Measurements from ENCODE around the gene PCDHA1. TPM values are rescaled to one million over a fixed set of nuclear protein-coding genes. Genes with fewer than 3 reads are reported as not detected.

Gene PCDHA1
- total and polyA plus RNA-seq, 2 donors = not detected

- Histone ChIP-seq H3K27me3 (ENCODE audit: control insufficient read depth in 2 of 2, insufficient read depth in 1 of 2, low read length in 1 of 2) (peaks cover 21 to 34% of the 10 kb centered on the region in 2 donors), H3K36me3 (ENCODE audit: control insufficient read depth in 2 of 2, insufficient read depth in 2 of 2, low read length in 1 of 2) (no peaks in the 10 kb centered on the region), H3K4me1 (ENCODE audit: control insufficient read depth in 2 of 2, insufficient read depth in 2 of 2, low read length in 2 of 2) (no peaks in the 10 kb centered on the region), H3K27ac (ENCODE audit: low read depth in 1 of 2, low read length in 1 of 2) (no peak overlapping the region), H3K9me3 (ENCODE audit: control insufficient read depth in 2 of 2, insufficient read depth in 1 of 2, low read length in 1 of 2) (no peaks in the 10 kb centered on the region), H3K4me3 (ENCODE audit: low read length in 2 of 2) (no peak overlapping the region)
- no peak for DNase-seq (ENCODE audit: low read depth in 6 of 9, low spot score in 9 of 9)
Observed at GRCh38 chr5:140969880-140970279, 183.9 kb downstream of the PCDHA1 start.

GRCh38 chr5:140973550-140973949 lies 187.6 kb downstream of the PCDHA1 start:
- no peaks in the 10 kb centered on the region for H3K27me3 ChIP-seq (ENCODE audit: control insufficient read depth in 2 of 2, insufficient read depth in 1 of 2, low read length in 1 of 2)
- H3K27ac ChIP-seq (ENCODE audit: low read depth in 1 of 2, low read length in 1 of 2) = no peak overlapping the region
- H3K4me1 ChIP-seq (ENCODE audit: control insufficient read depth in 2 of 2, insufficient read depth in 2 of 2, low read length in 2 of 2) = no peaks in the 10 kb centered on the region
- no peak for DNase-seq (ENCODE audit: low read depth in 6 of 9, low spot score in 9 of 9)
- no peaks in the 10 kb centered on the region for H3K9me3 ChIP-seq (ENCODE audit: control insufficient read depth in 2 of 2, insufficient read depth in 1 of 2, low read length in 1 of 2)
- no peak overlapping the region for H3K4me3 ChIP-seq (ENCODE audit: low read length in 2 of 2)
- H3K36me3 ChIP-seq (ENCODE audit: control insufficient read depth in 2 of 2, insufficient read depth in 2 of 2, low read length in 1 of 2) = no peaks in the 10 kb centered on the region

- Histone ChIP-seq H3K4me1 (ENCODE audit: control insufficient read depth in 2 of 2, insufficient read depth in 2 of 2, low read length in 2 of 2) (no peaks in the 10 kb centered on the region), H3K27me3 (ENCODE audit: control insufficient read depth in 2 of 2, insufficient read depth in 1 of 2, low read length in 1 of 2) (no peaks in the 10 kb centered on the region), H3K36me3 (ENCODE audit: control insufficient read depth in 2 of 2, insufficient read depth in 2 of 2, low read length in 1 of 2) (no peaks in the 10 kb centered on the region), H3K4me3 (ENCODE audit: low read length in 2 of 2) (no peak overlapping the region), H3K27ac (ENCODE audit: low read depth in 1 of 2, low read length in 1 of 2) (no peak overlapping the region), H3K9me3 (ENCODE audit: control insufficient read depth in 2 of 2, insufficient read depth in 1 of 2, low read length in 1 of 2) (no peaks in the 10 kb centered on the region)
- 92% methylated on average over 3 of the region's 3 CpGs for whole genome bisulfite sequencing
- no peak for DNase-seq (ENCODE audit: low read depth in 6 of 9, low spot score in 9 of 9)
Observed at GRCh38 chr5:140977003-140977402, 191.1 kb downstream of the PCDHA1 start.

- no peaks in the 10 kb centered on the region for H3K27me3 ChIP-seq (ENCODE audit: control insufficient read depth in 2 of 2, insufficient read depth in 1 of 2, low read length in 1 of 2)
- H3K36me3 ChIP-seq (ENCODE audit: control insufficient read depth in 2 of 2, insufficient read depth in 2 of 2, low read length in 1 of 2) = no peaks in the 10 kb centered on the region
- 88% methylated on average over 2 of the region's 2 CpGs for WGBS
- no peak overlapping the region for H3K4me3 ChIP-seq (ENCODE audit: low read length in 2 of 2)
- no peaks in the 10 kb centered on the region for H3K4me1 ChIP-seq (ENCODE audit: control insufficient read depth in 2 of 2, insufficient read depth in 2 of 2, low read length in 2 of 2)
- H3K9me3 ChIP-seq (ENCODE audit: control insufficient read depth in 2 of 2, insufficient read depth in 1 of 2, low read length in 1 of 2) = no peaks in the 10 kb centered on the region
- DNase-seq (ENCODE audit: low read depth in 6 of 9, low spot score in 9 of 9) = no peak
- H3K27ac ChIP-seq (ENCODE audit: low read depth in 1 of 2, low read length in 1 of 2) = no peak overlapping the region
Observed at GRCh38 chr5:140978260-140978659, 192.3 kb downstream of the PCDHA1 start.

GRCh38 chr5:140978983-140979382 lies 193.0 kb downstream of the PCDHA1 start:
- Histone ChIP-seq H3K36me3 (ENCODE audit: control insufficient read depth in 2 of 2, insufficient read depth in 2 of 2, low read length in 1 of 2) (no peaks in the 10 kb centered on the region), H3K9me3 (ENCODE audit: control insufficient read depth in 2 of 2, insufficient read depth in 1 of 2, low read length in 1 of 2) (no peaks in the 10 kb centered on the region), H3K27ac (ENCODE audit: low read depth in 1 of 2, low read length in 1 of 2) (no peak overlapping the region), H3K4me3 (ENCODE audit: low read length in 2 of 2) (no peak overlapping the region), H3K27me3 (ENCODE audit: control insufficient read depth in 2 of 2, insufficient read depth in 1 of 2, low read length in 1 of 2) (no peaks in the 10 kb centered on the region), H3K4me1 (ENCODE audit: control insufficient read depth in 2 of 2, insufficient read depth in 2 of 2, low read length in 2 of 2) (no peaks in the 10 kb centered on the region)
- no peak for DNase-seq (ENCODE audit: low read depth in 6 of 9, low spot score in 9 of 9)
- 95% methylated on average over 1 of the region's 1 CpG for WGBS

GRCh38 chr5:140982083-140982716 lies 196.3 kb downstream of the PCDHA1 start:
- 93% methylated on average over 5 of the region's 5 CpGs for WGBS
- Histone ChIP-seq H3K9me3 (ENCODE audit: control insufficient read depth in 2 of 2, insufficient read depth in 1 of 2, low read length in 1 of 2) (no peaks in the 10 kb centered on the region), H3K27me3 (ENCODE audit: control insufficient read depth in 2 of 2, insufficient read depth in 1 of 2, low read length in 1 of 2) (no peaks in the 10 kb centered on the region), H3K4me1 (ENCODE audit: control insufficient read depth in 2 of 2, insufficient read depth in 2 of 2, low read length in 2 of 2) (no peaks in the 10 kb centered on the region), H3K27ac (ENCODE audit: low read depth in 1 of 2, low read length in 1 of 2) (no peak overlapping the region), H3K4me3 (ENCODE audit: low read length in 2 of 2) (no peak overlapping the region), H3K36me3 (ENCODE audit: control insufficient read depth in 2 of 2, insufficient read depth in 2 of 2, low read length in 1 of 2) (no peaks in the 10 kb centered on the region)
- no peak for DNase-seq (ENCODE audit: low read depth in 6 of 9, low spot score in 9 of 9)

- no peak overlapping the region for H3K27ac ChIP-seq (ENCODE audit: low read depth in 1 of 2, low read length in 1 of 2)
- WGBS = 16% methylated on average over 3 of the region's 3 CpGs
- no peaks in the 10 kb centered on the region for H3K36me3 ChIP-seq (ENCODE audit: control insufficient read depth in 2 of 2, insufficient read depth in 2 of 2, low read length in 1 of 2)
- H3K4me3 ChIP-seq (ENCODE audit: low read length in 2 of 2) = no peak overlapping the region
- H3K9me3 ChIP-seq (ENCODE audit: control insufficient read depth in 2 of 2, insufficient read depth in 1 of 2, low read length in 1 of 2) = no peaks in the 10 kb centered on the region
- DNase-seq (ENCODE audit: low read depth in 6 of 9, low spot score in 9 of 9) = no peak
- H3K27me3 ChIP-seq (ENCODE audit: control insufficient read depth in 2 of 2, insufficient read depth in 1 of 2, low read length in 1 of 2) = no peaks in the 10 kb centered on the region
- H3K4me1 ChIP-seq (ENCODE audit: control insufficient read depth in 2 of 2, insufficient read depth in 2 of 2, low read length in 2 of 2) = no peaks in the 10 kb centered on the region
Observed at GRCh38 chr5:140986117-140986521, 200.2 kb downstream of the PCDHA1 start.

- Histone ChIP-seq H3K27me3 (ENCODE audit: control insufficient read depth in 2 of 2, insufficient read depth in 1 of 2, low read length in 1 of 2) (no peaks in the 10 kb centered on the region), H3K4me1 (ENCODE audit: control insufficient read depth in 2 of 2, insufficient read depth in 2 of 2, low read length in 2 of 2) (no peaks in the 10 kb centered on the region), H3K4me3 (ENCODE audit: low read length in 2 of 2) (no peak overlapping the region), H3K36me3 (ENCODE audit: control insufficient read depth in 2 of 2, insufficient read depth in 2 of 2, low read length in 1 of 2) (no peaks in the 10 kb centered on the region), H3K27ac (ENCODE audit: low read depth in 1 of 2, low read length in 1 of 2) (no peak overlapping the region), H3K9me3 (ENCODE audit: control insufficient read depth in 2 of 2, insufficient read depth in 1 of 2, low read length in 1 of 2) (no peaks in the 10 kb centered on the region)
- 66% methylated on average over 5 of the region's 5 CpGs for WGBS
- no peak for DNase-seq (ENCODE audit: low read depth in 6 of 9, low spot score in 9 of 9)
Observed at GRCh38 chr5:140988100-140988499, 202.2 kb downstream of the PCDHA1 start.

GRCh38 chr5:140988608-140989007 lies 202.7 kb downstream of the PCDHA1 start:
- no peaks in the 10 kb centered on the region for H3K9me3 ChIP-seq (ENCODE audit: control insufficient read depth in 2 of 2, insufficient read depth in 1 of 2, low read length in 1 of 2)
- H3K27ac ChIP-seq (ENCODE audit: low read depth in 1 of 2, low read length in 1 of 2) = no peak overlapping the region
- no peak overlapping the region for H3K4me3 ChIP-seq (ENCODE audit: low read length in 2 of 2)
- no peak for DNase-seq (ENCODE audit: low read depth in 6 of 9, low spot score in 9 of 9)
- H3K36me3 ChIP-seq (ENCODE audit: control insufficient read depth in 2 of 2, insufficient read depth in 2 of 2, low read length in 1 of 2) = no peaks in the 10 kb centered on the region
- no peaks in the 10 kb centered on the region for H3K27me3 ChIP-seq (ENCODE audit: control insufficient read depth in 2 of 2, insufficient read depth in 1 of 2, low read length in 1 of 2)
- WGBS = 87% methylated on average over 5 of the region's 5 CpGs
- H3K4me1 ChIP-seq (ENCODE audit: control insufficient read depth in 2 of 2, insufficient read depth in 2 of 2, low read length in 2 of 2) = no peaks in the 10 kb centered on the region

Data from thymus (tissue), 11 donors.